Right renal pelvis (tissue), 4 donors: ENCODE results near the gene APOM. TPM values are rescaled to one million over a fixed set of nuclear protein-coding genes. Genes with fewer than 3 reads are reported as not detected.

Source experiments
- DNase-seq, 4 donors: peaks; one replicate each; pipeline ENCODE4 v3.0.0-alpha.2; 2013; ENCODE audit warnings: low read depth in 4 of 4, low spot score in 3 of 4, missing footprints in 1 of 4
- polyA plus RNA-seq, 4 donors: library from polyadenylated mRNA; unstranded; fragments of 120-200 nt; gene quantifications; one replicate each; pipeline ENCODE4 v1.2.1, GENCODE V29; 2013; ENCODE audit not compliant: insufficient read length in 4 of 4

Gene APOM
- polyA plus RNA-seq, 4 donors, result 91.2 to 139 (median 117) TPM

DNA sequence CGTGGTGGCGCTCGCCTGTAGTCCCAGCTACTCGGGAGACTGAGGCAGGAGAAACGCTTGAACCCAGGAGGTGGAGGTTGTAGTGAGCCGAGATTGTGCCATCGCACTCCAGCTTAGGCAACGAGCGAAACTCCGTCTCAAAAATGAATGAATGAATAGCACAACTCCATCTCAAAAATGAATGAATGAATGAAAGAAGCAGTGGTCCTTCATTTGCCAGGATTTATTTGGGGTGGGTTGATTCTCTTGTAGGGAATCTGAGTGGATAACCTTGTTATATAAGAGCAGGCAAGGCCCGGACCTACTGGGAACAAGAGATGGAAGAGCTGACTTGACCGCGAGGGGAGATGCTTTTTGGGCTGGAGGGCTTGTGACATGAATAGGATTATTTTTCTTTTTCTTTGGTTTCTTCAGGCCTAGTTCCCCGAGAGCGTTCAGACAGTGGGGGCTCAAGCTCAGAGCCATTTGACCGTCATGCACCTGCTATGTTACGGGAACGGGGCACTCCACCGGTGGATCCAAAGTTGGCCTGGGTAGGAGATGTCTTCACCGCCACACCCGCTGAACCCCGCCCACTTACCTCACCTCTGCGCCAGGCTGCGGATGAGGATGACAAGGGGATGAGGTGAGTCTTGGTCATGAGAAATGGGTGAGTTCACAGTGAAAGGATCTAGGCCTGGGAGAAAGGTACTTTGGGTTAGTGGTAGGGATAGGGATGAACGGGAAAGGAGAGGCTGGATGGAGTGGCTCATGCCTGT is 25.3 kb upstream of the APOM start:
- DNase-seq, result no peak

DNA sequence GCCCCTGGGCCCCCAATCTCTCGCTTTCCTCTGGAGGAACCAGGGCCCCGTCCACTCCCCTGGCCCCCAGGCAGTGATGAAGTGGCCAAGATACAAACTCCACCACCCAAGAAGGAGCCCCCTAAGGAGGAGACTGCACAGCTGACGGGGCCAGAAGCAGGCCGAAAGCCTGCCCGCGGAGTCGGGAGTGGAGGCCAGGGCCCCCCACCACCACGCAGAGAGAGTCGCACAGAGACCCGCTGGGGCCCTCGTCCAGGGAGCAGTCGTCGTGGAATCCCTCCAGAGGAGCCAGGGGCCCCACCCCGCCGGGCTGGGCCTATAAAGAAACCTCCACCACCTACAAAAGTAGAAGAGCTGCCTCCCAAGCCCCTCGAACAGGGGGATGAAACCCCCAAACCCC is 24.5 kb upstream of the APOM start:
- no peak for DNase-seq

DNA sequence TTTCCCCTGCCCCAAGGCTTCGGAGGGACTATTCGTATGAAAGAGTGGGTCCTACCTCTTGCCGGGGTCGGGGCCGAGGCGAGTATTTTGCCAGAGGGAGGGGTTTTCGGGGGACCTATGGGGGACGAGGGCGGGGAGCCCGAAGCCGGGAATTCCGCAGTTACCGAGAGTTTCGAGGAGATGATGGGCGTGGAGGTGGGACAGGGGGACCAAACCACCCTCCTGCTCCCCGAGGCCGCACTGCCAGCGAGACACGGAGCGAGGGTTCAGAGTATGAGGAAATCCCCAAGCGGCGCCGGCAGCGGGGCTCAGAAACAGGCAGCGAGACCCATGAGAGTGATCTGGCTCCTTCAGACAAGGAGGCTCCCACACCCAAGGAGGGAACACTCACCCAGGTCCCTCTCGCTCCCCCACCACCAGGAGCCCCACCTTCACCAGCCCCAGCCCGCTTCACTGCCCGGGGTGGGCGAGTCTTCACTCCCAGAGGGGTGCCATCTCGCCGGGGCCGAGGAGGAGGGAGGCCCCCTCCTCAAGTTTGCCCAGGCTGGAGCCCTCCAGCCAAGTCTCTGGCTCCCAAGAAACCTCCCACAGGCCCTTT is 23.9 kb upstream of the APOM start:
- DNase-seq, result no peak

DNA sequence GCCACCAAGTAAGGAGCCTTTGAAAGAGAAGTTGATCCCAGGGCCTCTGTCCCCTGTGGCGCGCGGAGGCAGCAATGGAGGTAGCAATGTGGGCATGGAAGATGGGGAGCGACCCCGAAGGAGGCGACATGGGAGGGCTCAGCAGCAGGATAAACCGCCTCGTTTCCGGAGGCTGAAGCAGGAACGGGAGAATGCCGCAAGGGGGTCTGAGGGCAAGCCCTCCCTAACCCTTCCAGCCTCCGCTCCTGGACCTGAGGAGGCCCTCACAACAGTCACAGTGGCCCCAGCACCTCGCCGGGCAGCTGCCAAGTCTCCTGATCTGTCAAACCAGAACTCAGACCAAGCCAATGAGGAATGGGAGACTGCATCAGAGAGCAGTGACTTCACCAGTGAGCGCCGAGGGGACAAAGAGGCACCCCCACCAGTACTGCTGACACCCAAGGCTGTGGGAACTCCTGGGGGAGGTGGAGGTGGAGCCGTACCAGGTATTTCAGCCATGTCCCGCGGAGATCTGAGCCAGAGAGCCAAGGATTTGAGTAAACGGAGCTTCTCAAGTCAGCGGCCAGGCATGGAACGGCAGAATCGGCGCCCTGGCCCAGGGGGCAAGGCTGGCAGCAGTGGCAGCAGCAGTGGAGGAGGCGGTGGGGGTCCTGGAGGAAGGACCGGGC is 23.3 kb upstream of the APOM start:
- DNase-seq, result no peak

DNA sequence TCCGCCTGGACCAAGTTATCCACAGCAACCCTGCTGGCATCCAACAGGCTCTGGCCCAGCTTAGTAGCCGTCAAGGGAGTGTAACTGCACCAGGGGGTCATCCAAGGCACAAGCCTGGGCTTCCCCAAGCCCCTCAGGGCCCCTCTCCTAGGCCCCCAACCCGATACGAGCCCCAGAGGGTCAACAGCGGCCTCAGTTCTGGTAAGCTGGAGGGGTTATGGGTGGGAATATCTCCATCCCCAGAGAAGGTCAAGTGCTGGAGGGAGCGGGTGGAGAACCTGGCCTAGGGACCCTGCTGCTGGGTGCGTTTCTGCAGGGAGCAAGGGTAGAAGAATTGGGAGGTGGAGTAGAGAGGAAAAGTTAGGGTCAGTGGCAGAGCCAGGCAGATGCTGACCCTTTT is 22.2 kb upstream of the APOM start:
- DNase-seq, result no peak

DNA sequence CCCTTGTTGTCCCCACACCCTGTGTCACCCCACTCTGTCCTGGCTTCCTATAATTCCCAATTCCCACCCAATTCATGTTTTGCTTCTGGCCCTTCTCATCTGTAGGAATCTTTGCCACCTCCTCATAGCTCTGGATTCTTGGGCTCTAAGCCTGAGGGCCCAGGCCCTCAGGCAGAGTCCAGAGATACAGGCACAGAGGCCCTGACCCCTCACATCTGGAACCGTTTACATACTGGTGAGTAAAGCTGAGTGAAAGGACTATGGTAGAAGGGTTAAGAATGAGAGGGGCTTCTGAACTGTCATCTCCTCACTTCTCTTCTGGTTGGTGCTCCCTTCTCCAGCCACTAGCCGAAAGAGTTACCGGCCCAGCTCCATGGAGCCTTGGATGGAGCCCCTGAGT is 21.6 kb upstream of the APOM start:
- DNase-seq, result no peak

DNA sequence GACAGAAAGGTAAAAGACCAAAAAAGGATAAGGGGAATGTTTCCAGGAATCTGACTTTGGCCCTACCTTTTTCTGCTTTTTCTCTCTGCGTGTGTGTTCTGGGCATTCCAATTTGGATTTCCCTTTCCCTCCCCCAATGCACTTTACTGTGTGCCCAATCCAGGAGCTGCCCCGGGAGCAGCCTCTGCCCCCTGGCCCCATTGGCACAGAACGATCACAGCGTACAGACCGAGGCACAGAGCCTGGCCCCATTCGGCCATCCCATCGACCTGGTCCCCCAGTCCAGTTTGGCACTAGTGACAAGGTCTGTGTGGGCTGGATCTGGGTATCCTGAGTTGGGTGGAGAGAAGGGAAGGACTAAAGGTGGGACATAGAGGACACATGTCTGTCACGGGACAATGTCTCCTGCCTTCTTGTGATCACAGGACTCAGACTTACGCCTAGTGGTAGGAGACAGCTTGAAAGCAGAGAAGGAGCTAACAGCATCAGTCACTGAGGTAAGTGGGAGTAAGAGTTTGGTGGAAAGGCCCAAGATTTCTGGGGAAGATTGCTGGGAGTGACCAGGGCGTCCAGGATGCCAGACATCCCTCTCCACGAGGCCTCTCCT is 20.6 kb upstream of the APOM start:
- DNase-seq, result no peak

DNA sequence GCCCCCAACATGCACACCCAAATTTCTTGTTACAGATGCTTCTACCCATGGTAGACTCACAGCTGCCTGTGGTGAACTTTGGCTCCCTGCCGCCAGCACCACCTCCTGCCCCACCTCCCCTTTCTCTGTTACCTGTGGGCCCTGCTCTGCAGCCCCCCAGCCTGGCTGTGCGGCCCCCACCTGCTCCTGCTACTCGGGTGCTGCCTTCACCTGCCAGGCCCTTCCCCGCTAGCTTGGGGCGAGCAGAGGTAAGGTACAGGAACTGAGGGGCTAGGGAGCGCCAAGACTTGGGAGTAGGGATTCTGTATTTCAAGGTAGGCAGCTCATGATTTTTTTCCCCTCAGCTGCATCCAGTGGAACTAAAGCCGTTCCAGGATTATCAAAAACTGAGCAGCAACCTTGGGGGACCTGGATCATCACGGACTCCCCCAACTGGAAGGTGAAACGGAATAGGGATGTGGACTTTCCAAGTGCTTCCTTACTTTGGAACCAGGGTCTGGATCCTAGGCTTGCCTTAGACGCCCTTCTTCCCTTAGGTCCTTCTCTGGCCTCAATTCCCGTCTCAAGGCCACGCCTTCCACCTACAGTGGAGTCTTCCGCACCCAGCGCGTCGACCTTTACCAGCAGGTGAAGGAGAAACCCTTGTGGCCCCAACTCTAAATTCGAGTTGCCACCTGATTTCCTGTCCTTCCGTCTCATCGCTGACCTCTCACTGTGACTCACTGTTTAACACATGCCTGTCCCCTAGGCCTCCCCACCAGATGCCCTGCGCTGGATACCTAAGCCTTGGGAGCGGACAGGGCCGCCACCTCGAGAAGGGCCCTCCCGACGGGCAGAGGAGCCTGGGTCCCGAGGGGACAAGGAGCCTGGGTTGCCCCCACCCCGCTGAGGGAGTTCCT is 18.7 kb upstream of the APOM start:
- no peak for DNase-seq

DNA sequence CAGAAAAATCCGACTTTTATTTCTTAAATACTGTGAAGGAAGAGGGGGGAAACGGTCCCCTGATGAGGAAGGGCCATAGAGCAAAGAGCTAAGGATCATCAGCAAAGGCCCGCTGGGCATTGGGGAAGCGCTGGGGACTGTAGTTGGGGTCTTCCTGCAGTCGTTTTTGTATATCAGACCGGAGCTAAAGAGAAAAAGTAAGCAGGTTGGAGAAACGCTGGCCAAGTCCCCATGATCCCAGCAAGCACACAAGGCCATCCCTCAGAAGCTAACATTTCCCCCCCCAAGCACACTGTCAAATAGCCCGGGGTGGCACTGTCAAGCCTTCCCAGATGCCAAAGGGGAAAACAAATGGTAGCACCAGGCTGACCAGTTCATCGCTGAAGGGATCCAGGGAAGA is 16.7 kb upstream of the APOM start:
- DNase-seq, result no peak

DNA sequence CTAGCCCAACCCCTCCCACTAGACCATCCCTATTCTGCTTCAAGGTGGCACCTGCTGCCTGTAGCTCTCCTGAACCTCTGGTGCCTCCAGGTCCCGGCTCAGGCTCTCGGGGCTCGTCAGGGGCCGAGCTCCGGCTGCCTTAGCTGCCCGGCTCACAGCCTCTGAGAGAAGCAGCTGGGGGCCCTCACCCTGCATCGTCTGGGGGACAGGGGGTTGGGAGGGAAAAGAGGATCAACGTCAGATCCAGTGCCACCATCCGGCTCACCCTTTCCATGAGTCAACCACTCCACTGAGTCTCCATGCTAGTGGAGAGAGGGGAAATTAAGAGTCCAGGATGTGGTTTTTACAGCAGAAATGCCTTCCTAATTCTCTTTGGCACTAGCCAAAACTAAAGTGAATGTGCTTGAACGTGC is 16.2 kb upstream of the APOM start:
- no peak for DNase-seq

DNA sequence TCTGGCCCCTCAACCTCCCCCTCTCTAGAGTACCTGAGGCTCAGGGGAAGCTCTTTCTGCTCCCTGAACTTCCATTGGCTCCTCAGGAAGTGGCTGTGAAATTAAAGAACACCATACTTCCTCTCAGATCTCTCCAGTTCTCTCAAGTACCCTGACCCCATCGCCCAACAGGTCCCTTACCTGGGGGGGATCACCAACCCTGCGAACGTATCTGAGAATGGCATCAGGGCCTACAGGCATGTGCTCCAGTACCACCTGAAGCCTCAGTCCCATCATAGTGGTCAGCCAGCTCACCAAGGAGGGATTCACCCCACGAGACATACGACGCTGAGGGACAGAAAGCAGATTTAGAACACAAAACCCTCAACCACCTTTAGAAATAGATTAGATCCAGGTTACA is 15.1 kb upstream of the APOM start:
- DNase-seq, result no peak

DNA sequence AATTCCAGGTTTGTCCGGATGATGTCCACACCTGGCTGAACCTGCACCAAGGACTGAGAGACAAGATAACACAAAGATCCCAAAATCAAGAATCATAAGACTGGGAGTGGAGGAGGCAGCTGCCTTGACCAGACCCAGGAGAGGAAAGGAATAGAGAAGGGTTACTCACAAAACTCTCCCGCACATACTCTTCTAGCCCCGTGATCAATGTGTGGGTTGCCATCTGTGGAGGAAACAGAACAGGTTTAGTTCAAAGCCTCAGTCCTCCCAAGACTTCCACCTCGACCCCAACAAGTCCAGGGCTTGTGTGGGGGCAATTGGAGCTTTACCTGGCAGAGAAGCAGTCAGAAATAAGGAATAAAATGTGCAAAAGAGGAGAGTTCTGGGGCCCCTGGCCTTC is 14.3 kb upstream of the APOM start:
- DNase-seq, result no peak

DNA sequence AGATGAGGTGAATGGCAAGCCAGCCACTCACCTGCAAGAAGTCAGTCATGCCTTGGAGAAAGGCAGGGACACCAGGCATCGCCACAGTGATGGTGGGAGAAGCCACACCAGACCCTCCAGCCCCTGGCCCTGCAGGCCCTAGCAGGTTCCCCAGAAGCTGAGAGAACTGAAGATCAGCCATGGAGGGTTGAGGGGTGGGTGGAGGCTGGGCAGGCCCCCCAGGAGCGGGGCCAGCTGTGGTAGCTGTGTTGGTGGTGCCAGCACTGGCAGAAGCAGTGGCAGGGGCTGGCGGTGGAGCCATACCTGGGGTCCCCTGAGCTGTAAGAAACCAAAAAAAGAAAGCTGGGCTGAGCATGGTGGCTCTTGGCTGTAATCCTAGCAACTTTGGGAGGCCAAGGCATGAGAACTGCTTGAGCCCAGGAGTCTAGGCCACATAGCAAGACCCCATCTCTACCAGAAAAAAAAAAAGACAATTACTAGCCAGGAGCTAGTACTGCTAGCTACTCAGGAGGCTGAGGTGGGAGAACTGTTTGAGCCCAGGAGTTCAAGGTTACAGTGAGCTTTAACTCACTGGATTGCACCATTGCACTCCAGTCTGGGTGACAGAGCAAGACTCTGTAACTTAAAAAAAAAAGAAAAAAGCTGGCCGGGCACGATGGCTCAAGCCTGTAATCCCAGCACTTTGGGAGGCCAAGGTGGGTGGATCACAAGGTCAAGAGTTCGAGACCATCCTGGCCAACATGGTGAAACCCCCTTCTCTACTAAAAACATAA is 12.7 kb upstream of the APOM start:
- DNase-seq, result no peak

DNA sequence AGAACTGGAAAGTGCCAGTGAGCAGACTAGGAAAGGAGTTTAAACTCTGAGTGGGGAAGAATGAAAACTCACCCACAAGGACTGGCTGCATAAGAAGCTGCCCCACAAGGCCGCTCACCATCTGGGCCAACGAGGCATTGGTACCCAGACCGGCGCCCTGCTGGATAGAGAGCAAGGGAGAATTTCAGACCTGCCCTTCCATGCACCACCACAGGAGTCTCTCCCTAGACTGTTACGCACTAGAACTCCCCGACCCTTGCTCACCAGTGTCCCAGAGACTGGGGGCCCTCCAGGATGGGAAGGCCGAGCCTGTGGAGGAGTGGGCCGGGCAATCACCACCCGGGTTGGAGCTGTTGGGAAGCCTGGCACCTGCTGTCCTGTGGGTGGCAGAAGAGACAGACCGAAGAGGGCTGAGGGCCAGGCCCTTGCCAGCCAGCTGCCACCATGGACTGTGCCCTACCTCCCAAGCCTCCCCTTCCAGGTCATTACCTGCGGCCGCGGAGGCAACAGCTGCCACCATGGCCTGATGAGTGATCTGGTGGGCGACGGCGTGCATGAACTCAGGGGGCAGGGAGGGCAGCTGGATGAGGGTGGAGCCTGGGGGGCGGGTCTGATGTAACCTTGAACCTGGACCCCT is 11.8 kb upstream of the APOM start:
- no peak for DNase-seq

DNA sequence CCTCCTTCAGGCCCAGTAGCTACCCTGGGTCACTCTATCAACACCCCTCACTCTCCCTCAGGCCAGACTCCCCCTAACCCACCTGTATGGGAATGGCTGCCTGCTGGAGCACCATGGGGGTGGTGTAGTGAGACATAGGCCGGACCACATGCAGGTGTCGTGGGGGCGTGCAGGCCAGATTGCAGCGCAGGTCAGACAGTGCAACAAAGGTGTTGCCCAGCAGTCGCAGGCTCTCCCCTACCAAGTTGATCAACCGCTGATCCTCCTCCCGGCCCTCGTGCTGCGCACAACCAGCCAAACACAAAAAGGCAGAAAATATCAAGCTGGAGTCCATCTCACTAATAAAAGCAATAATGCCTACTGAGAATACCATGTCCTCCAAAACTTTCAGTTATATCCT is 10.4 kb upstream of the APOM start:
- DNase-seq, result no peak

DNA sequence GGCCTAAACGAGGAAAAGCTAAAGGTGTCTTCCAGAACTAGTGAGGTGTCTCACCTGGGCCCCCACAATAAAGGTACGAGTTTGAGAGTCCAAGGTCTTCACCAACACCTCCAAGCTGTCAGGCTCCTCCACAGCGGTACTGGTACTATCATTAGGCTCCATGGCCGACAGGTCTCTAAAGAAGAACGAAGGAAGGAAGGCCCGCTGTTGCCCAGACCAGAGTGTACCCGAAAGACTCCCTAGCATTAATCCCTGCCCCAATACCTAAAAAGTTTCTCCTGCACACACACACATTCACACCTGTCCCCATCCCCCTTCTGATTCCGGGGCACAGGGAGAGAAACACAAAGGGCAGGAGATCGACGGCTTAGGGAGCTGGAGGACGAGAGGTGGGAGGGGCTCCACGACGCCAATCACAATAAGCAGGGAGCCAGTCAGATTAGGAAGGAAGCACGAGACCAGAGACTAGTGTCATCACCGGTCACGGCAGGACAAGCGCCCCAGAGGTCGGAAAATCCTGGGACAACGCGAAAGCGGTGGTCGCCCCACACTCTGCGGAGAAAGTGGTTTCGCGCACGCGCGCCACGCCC is 4.0 kb upstream of the APOM start:
- peak in 1 of 4 donors; percentile 56 for DNase-seq

DNA sequence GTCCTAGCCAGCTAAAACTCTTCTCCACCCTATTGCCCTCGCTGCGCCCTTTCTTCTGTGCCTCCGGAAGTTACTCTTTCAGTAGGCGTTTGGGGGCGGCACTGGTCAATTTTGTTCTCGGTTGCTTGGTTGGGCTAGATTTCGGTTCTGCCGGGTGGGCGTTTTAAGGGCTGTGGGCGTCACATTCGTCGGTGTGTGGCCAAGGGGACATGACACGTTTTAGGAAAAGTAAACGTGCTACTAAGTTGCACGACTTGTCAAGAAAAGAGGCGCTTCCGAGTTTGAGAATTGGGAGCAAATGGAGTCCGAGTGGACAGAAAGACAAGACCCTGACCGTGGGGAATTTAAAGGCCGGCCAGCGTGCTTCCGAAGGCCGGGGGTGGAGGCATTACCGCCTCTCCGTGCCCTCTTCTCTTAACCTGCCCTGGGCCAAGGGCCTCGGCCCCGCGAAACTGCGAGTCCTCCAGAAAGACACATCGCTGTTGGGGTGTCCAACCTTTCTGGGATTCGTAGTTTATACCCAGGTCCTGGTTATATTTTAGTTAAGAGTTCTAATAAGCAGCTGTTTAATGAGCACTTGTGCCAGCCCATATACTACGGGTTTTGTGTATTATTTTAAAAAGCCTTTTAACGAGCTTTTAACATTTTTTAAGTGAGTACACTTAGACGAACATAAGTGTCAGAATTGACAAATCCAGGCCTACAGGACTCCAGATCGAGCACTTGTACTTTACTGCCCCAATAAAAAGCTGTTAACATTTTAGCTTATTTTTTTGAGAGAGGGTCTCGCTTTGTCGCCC is 2.6 kb upstream of the APOM start:
- no peak for DNase-seq
